ENCODE data around the gene TBCK. TPM values are rescaled to one million over a fixed set of nuclear protein-coding genes. Genes with fewer than 3 reads are reported as not detected.
"Not testable (repeated sequence)": the region's sequence is repeated elsewhere in the genome, so short reads cannot be mapped to it uniquely, and the experiment has no call there.

The TBCK gene
- polyA plus RNA-seq, 1 donor (not counting 4 experiments of a cell fraction or from before 2014, with no cell fraction given), result 19.3 TPM

DNA sequence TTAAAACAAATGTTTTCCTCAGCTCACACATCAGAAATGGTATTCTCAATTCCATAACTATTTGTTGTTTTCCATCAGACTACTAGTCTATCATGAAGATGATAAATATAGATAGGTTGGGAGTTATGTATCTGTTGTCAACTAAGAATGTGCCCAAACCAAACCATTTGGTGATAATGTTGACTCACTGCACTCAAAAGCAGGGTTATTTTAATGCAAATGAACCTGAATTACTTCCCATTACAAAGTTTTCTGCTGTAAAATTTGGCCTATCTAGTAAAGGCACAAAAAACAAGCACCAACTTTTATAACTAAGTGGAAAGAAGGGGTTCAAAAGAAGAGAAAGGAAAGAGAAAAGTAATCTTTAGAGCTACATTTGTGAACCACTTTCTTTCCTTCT is 93.5 kb downstream of the TBCK start:
- no peak for DNase-seq (ENCODE audit: low read depth, low spot score)
- no peak for FAIRE-seq
- no peaks in the 10 kb centered on the region for H3K36me3 ChIP-seq (ENCODE audit: control insufficient read depth in 2 of 2, extremely low read depth in 1 of 2, insufficient read depth in 2 of 2, low read length in 2 of 2)

GRCh38 chr4:106213291-106213690 is 102.7 kb downstream of the TBCK start:
- DNase-seq (ENCODE audit: low read depth, low spot score); H3K79me2 ChIP-seq (ENCODE audit: control insufficient read depth, insufficient read depth, low read length); H4K20me1 ChIP-seq (ENCODE audit: control insufficient read depth, extremely low read depth, insufficient read depth, low read length); H2AFZ ChIP-seq (ENCODE audit: control insufficient read depth, low read length); H3K27me3 ChIP-seq (ENCODE audit: control insufficient read depth, extremely low read depth, insufficient read depth, low read length); H3K9ac ChIP-seq (ENCODE audit: control insufficient read depth, extremely low read depth, insufficient read depth, low read length); FAIRE-seq; dilution Hi-C loops (cut with MboI; ENCODE audit: extremely low pct_ligation_motif_present, low sequenced_read_pairs); H3K4me2 ChIP-seq (ENCODE audit: control insufficient read depth, extremely low read depth, insufficient read depth, low read depth, low read length); H3K4me1 ChIP-seq (ENCODE audit: control insufficient read depth, extremely low read depth, insufficient read depth, low read length); H3K27ac ChIP-seq (ENCODE audit: control insufficient read depth, insufficient read depth, low read length); H3K9me1 ChIP-seq (ENCODE audit: control insufficient read depth, extremely low read depth, insufficient read depth, low read length); H3K4me3 ChIP-seq (ENCODE audit: control insufficient read depth in 2 of 3, extremely low read depth in 1 of 3, insufficient read depth in 2 of 3, low read depth in 1 of 3, low read length in 3 of 3); H3K9me3 ChIP-seq (ENCODE audit: control insufficient read depth, low read depth, low read length); H3K36me3 ChIP-seq (ENCODE audit: control insufficient read depth in 2 of 2, extremely low read depth in 1 of 2, insufficient read depth in 2 of 2, low read length in 2 of 2): not testable (repeated sequence)

More for the DNA sequence above, 93.5 kb downstream of the TBCK start:
- no peaks in the 10 kb centered on the region for H3K9me3 ChIP-seq (ENCODE audit: control insufficient read depth, low read depth, low read length)
- no peak overlapping the region for H3K4me3 ChIP-seq (ENCODE audit: control insufficient read depth in 2 of 3, extremely low read depth in 1 of 3, insufficient read depth in 2 of 3, low read depth in 1 of 3, low read length in 3 of 3)
- dilution Hi-C loops (cut with MboI; ENCODE audit: extremely low pct_ligation_motif_present, low sequenced_read_pairs), result no loop called here
- no peaks in the 10 kb centered on the region for H3K4me1 ChIP-seq (ENCODE audit: control insufficient read depth, extremely low read depth, insufficient read depth, low read length)
- H3K27me3 ChIP-seq (ENCODE audit: control insufficient read depth, extremely low read depth, insufficient read depth, low read length), result no peaks in the 10 kb centered on the region
- H3K9me1 ChIP-seq (ENCODE audit: control insufficient read depth, extremely low read depth, insufficient read depth, low read length), result no peaks in the 10 kb centered on the region
- H3K27ac ChIP-seq (ENCODE audit: control insufficient read depth, insufficient read depth, low read length), result no peak overlapping the region
- H3K79me2 ChIP-seq (ENCODE audit: control insufficient read depth, insufficient read depth, low read length), result no peaks in the 10 kb centered on the region
- no peak overlapping the region for H3K4me2 ChIP-seq (ENCODE audit: control insufficient read depth, extremely low read depth, insufficient read depth, low read depth, low read length)
- no peak overlapping the region for H2AFZ ChIP-seq (ENCODE audit: control insufficient read depth, low read length)
- TF ChIP-seq EZH2 (IDR thresholded peaks at IDR 0.05; ENCODE audit: low read length) (no peak), CTCF (optimal IDR thresholded peaks at IDR 0.05 in 1 of 3, IDR thresholded peaks at IDR 0.05 in 1 of 3, conservative IDR thresholded peaks at IDR 0.05 in 1 of 3; ENCODE audit: extremely low read depth in 1 of 3, insufficient read depth in 2 of 3, low read length in 3 of 3) (no peak)
- no peak overlapping the region for H3K9ac ChIP-seq (ENCODE audit: control insufficient read depth, extremely low read depth, insufficient read depth, low read length)
- H4K20me1 ChIP-seq (ENCODE audit: control insufficient read depth, extremely low read depth, insufficient read depth, low read length), result no peaks in the 10 kb centered on the region

- Histone ChIP-seq H3K4me2 (ENCODE audit: control insufficient read depth, extremely low read depth, insufficient read depth, low read depth, low read length) (no peak overlapping the region), H3K9ac (ENCODE audit: control insufficient read depth, extremely low read depth, insufficient read depth, low read length) (no peak overlapping the region), H3K79me2 (ENCODE audit: control insufficient read depth, insufficient read depth, low read length) (no peaks in the 10 kb centered on the region), H3K9me3 (ENCODE audit: control insufficient read depth, low read depth, low read length) (no peaks in the 10 kb centered on the region), H3K27ac (ENCODE audit: control insufficient read depth, insufficient read depth, low read length) (no peak overlapping the region), H3K27me3 (ENCODE audit: control insufficient read depth, extremely low read depth, insufficient read depth, low read length) (no peaks in the 10 kb centered on the region), H3K9me1 (ENCODE audit: control insufficient read depth, extremely low read depth, insufficient read depth, low read length) (no peaks in the 10 kb centered on the region), H2AFZ (ENCODE audit: control insufficient read depth, low read length) (no peak overlapping the region), H3K36me3 (ENCODE audit: control insufficient read depth in 2 of 2, extremely low read depth in 1 of 2, insufficient read depth in 2 of 2, low read length in 2 of 2) (no peaks in the 10 kb centered on the region), H3K4me3 (ENCODE audit: control insufficient read depth in 2 of 3, extremely low read depth in 1 of 3, insufficient read depth in 2 of 3, low read depth in 1 of 3, low read length in 3 of 3) (no peak overlapping the region), H3K4me1 (ENCODE audit: control insufficient read depth, extremely low read depth, insufficient read depth, low read length) (no peaks in the 10 kb centered on the region), H4K20me1 (ENCODE audit: control insufficient read depth, extremely low read depth, insufficient read depth, low read length) (no peaks in the 10 kb centered on the region)
- TF ChIP-seq EZH2 (IDR thresholded peaks at IDR 0.05; ENCODE audit: low read length) (no peak), CTCF (optimal IDR thresholded peaks at IDR 0.05 in 1 of 3, IDR thresholded peaks at IDR 0.05 in 1 of 3, conservative IDR thresholded peaks at IDR 0.05 in 1 of 3; ENCODE audit: extremely low read depth in 1 of 3, insufficient read depth in 2 of 3, low read length in 3 of 3) (no peak)
- dilution Hi-C loops (cut with MboI; ENCODE audit: extremely low pct_ligation_motif_present, low sequenced_read_pairs), result no loop called here
- DNase-seq (ENCODE audit: low read depth, low spot score) (no peak), FAIRE-seq (no peak)
Measured at GRCh38 chr4:106210021-106210420, 106.0 kb downstream of the TBCK start.
